ENCODE results near the gene R3HDM2. TPM values are rescaled to one million over a fixed set of nuclear protein-coding genes. Genes with fewer than 3 reads are reported as not detected.

Gene R3HDM2
- total RNA-seq, 1 donor from 2014 or later = 46.5 TPM

- no peak for DNase-seq (ENCODE audit: low spot score)
- Mint-ChIP-seq H3K36me3 (ENCODE audit: low read depth) (peaks cover 6% of the 10 kb centered on the region), H3K27ac (ENCODE audit: unreplicated experiment) (peak overlapping the region; percentile 9), H3K9me3 (ENCODE audit: low read depth) (peaks cover 3% of the 10 kb centered on the region), H3K4me1 (ENCODE audit: low read depth) (peaks cover 11% of the 10 kb centered on the region), H3K27me3 (ENCODE audit: low read depth) (no peaks in the 10 kb centered on the region), H3K4me3 (ENCODE audit: unreplicated experiment) (no peak overlapping the region)
- TF ChIP-seq CTCF (IDR thresholded peaks at IDR 0.05) = no peak
Observed at GRCh38 chr12:57332646-57333312, 98.1 kb downstream of the R3HDM2 start.

- H3K4me1 Mint-ChIP-seq (ENCODE audit: low read depth) = peaks cover 11% of the 10 kb centered on the region
- H3K27me3 Mint-ChIP-seq (ENCODE audit: low read depth) = no peaks in the 10 kb centered on the region
- no peak for DNase-seq (ENCODE audit: low spot score)
- H3K27ac Mint-ChIP-seq (ENCODE audit: unreplicated experiment) = no peak overlapping the region
- H3K36me3 Mint-ChIP-seq (ENCODE audit: low read depth) = peaks cover 7% of the 10 kb centered on the region
- H3K4me3 Mint-ChIP-seq (ENCODE audit: unreplicated experiment) = no peak overlapping the region
- no peak for TF ChIP-seq CTCF (IDR thresholded peaks at IDR 0.05)
- H3K9me3 Mint-ChIP-seq (ENCODE audit: low read depth) = no peaks in the 10 kb centered on the region
Observed at GRCh38 chr12:57330992-57331391, 99.9 kb downstream of the R3HDM2 start.

GRCh38 chr12:57329219-57329618 is 101.6 kb downstream of the R3HDM2 start:
- Mint-ChIP-seq H3K27ac (ENCODE audit: unreplicated experiment) (no peak overlapping the region), H3K36me3 (ENCODE audit: low read depth) (peaks cover 7% of the 10 kb centered on the region), H3K9me3 (ENCODE audit: low read depth) (no peaks in the 10 kb centered on the region), H3K4me1 (ENCODE audit: low read depth) (peaks cover 11% of the 10 kb centered on the region), H3K27me3 (ENCODE audit: low read depth) (no peaks in the 10 kb centered on the region), H3K4me3 (ENCODE audit: unreplicated experiment) (no peak overlapping the region)
- no peak for DNase-seq (ENCODE audit: low spot score)
- no peak for TF ChIP-seq CTCF (IDR thresholded peaks at IDR 0.05)

GRCh38 chr12:57325395-57325794 is 105.4 kb downstream of the R3HDM2 start:
- H3K4me3 Mint-ChIP-seq (ENCODE audit: unreplicated experiment) = no peak overlapping the region
- no peaks in the 10 kb centered on the region for H3K4me1 Mint-ChIP-seq (ENCODE audit: low read depth)
- no peak overlapping the region for H3K27ac Mint-ChIP-seq (ENCODE audit: unreplicated experiment)
- DNase-seq (ENCODE audit: low spot score) = no peak
- no peaks in the 10 kb centered on the region for H3K27me3 Mint-ChIP-seq (ENCODE audit: low read depth)
- H3K36me3 Mint-ChIP-seq (ENCODE audit: low read depth) = peaks cover 4% of the 10 kb centered on the region
- TF ChIP-seq CTCF (IDR thresholded peaks at IDR 0.05) = no peak
- H3K9me3 Mint-ChIP-seq (ENCODE audit: low read depth) = no peaks in the 10 kb centered on the region

GRCh38 chr12:57323416-57323815 is 107.4 kb downstream of the R3HDM2 start:
- no peak overlapping the region for H3K27ac Mint-ChIP-seq (ENCODE audit: unreplicated experiment)
- no peak for TF ChIP-seq CTCF (IDR thresholded peaks at IDR 0.05)
- DNase-seq (ENCODE audit: low spot score) = no peak
- H3K4me3 Mint-ChIP-seq (ENCODE audit: unreplicated experiment) = no peak overlapping the region
- H3K4me1 Mint-ChIP-seq (ENCODE audit: low read depth) = peaks cover 5% of the 10 kb centered on the region
- no peaks in the 10 kb centered on the region for H3K27me3 Mint-ChIP-seq (ENCODE audit: low read depth)
- no peaks in the 10 kb centered on the region for H3K9me3 Mint-ChIP-seq (ENCODE audit: low read depth)
- H3K36me3 Mint-ChIP-seq (ENCODE audit: low read depth) = peaks cover 4% of the 10 kb centered on the region

Measured in chondrocyte (in vitro differentiated cells).